DND-41 (cell line): ENCODE measurements around the gene ANKS1B.

Experiments
- ATAC-seq: fragments of 200-7000 bp; cut with Tn5 transposase; 3 replicates; pipeline ENCODE4 v1.9.1; 2021; ENCODE audit warnings: low read depth; ENCODE audit not compliant: insufficient read depth
- DNase-seq: peaks from one replicate; pipeline ENCODE4 v3.0.0-alpha.2; 2020
- H2AFZ ChIP-seq: 2 replicates; pipeline ENCODE4 v1.6.0; 2012; ENCODE audit warnings: low read depth, low read length
- H3K27ac ChIP-seq: 2 replicates; pipeline ENCODE4 v1.5.1; 2012; ENCODE audit warnings: low read length, inconsistent platforms
- H3K27me3 ChIP-seq: fragments of 200-600 bp; sonication (generic); 2 replicates; pipeline ENCODE4 v1.6.0; 2012; ENCODE audit warnings: low read length, mild to moderate bottlenecking, inconsistent platforms; ENCODE audit not compliant: insufficient read depth, poor library complexity
- H3K36me3 ChIP-seq: 2 replicates; pipeline ENCODE4 v1.5.1; 2012; ENCODE audit warnings: low read length, inconsistent platforms; ENCODE audit not compliant: insufficient read depth
- H3K4me1 ChIP-seq: 2 replicates; pipeline ENCODE4 v1.5.1; 2012; ENCODE audit warnings: mild to moderate bottlenecking, low read length; ENCODE audit not compliant: insufficient read depth
- H3K4me2 ChIP-seq: 2 replicates; pipeline ENCODE4 v1.6.0; 2012; ENCODE audit warnings: mild to moderate bottlenecking, moderate library complexity, low read length, inconsistent platforms; ENCODE audit not compliant: insufficient read depth
- H3K4me3 ChIP-seq, 2 experiments: fragments of 200-600 bp in 1 of 2; shearing (Covaris generic) in 1 of 2; 2 replicates each; pipeline ENCODE4 v1.5.1; 2012 to 2016; ENCODE audit warnings: inconsistent platforms in 2 of 2, low read length in 2 of 2, mild to moderate bottlenecking in 2 of 2, low read depth in 1 of 2, moderate library complexity in 1 of 2
- H3K79me2 ChIP-seq: 2 replicates; pipeline ENCODE4 v1.6.0; 2012; ENCODE audit warnings: low read length, inconsistent platforms; ENCODE audit not compliant: insufficient read depth
- H3K9ac ChIP-seq: 2 replicates; pipeline ENCODE4 v1.6.0; 2012; ENCODE audit warnings: low read depth, mild to moderate bottlenecking, inconsistent platforms, low read length, moderate library complexity
- H3K9me3 ChIP-seq: 2 replicates; pipeline ENCODE4 v1.5.1; 2012; ENCODE audit warnings: low read length, moderate library complexity, mild to moderate bottlenecking, inconsistent platforms; ENCODE audit not compliant: insufficient read depth, severe bottlenecking
- H4K20me1 ChIP-seq: 2 replicates; pipeline ENCODE4 v1.6.0; 2012; ENCODE audit warnings: low read length; ENCODE audit not compliant: insufficient read depth
- CTCF ChIP-seq: IDR thresholded peaks from 2 replicates; pipeline ENCODE4 v1.5.1; 2012; ENCODE audit warnings: borderline replicate concordance, low read length, moderate library complexity, mild to moderate bottlenecking; ENCODE audit not compliant: poor library complexity, severe bottlenecking; ENCODE audit errors: extremely low read depth
- EZH2 ChIP-seq: IDR thresholded peaks from 3 replicates; pipeline ENCODE4 v1.6.1; 2012; ENCODE audit warnings: borderline replicate concordance, low read depth, mild to moderate bottlenecking, moderate library complexity, low read length, inconsistent platforms; ENCODE audit not compliant: severe bottlenecking

Gene ANKS1B

GRCh38 chr12:99686142-99686541 lies 298.6 kb downstream of the ANKS1B start:
- Histone ChIP-seq H3K9me3 (no peaks in the 10 kb centered on the region), H3K9ac (no peak overlapping the region), H3K27ac (no peak overlapping the region), H2AFZ (no peak overlapping the region), H3K4me2 (no peak overlapping the region), H3K4me3 (no peak overlapping the region), H3K27me3 (no peaks in the 10 kb centered on the region), H3K36me3 (no peaks in the 10 kb centered on the region), H3K79me2 (no peaks in the 10 kb centered on the region), H4K20me1 (no peaks in the 10 kb centered on the region), H3K4me1 (no peaks in the 10 kb centered on the region)
- DNase-seq = no peak
- ATAC-seq = no peak
- TF ChIP-seq EZH2 = no peak

- ATAC-seq (no peak), DNase-seq (no peak)
- H3K9me3 ChIP-seq = no peaks in the 10 kb centered on the region
- H3K9ac ChIP-seq = no peak overlapping the region
- no peaks in the 10 kb centered on the region for H3K27me3 ChIP-seq
- no peak overlapping the region for H3K4me3 ChIP-seq
- H3K4me1 ChIP-seq = no peaks in the 10 kb centered on the region
- no peaks in the 10 kb centered on the region for H4K20me1 ChIP-seq
- no peak overlapping the region for H3K27ac ChIP-seq
- H3K79me2 ChIP-seq = no peaks in the 10 kb centered on the region
- no peak overlapping the region for H2AFZ ChIP-seq
- no peaks in the 10 kb centered on the region for H3K36me3 ChIP-seq
- TF ChIP-seq CTCF (no peak), EZH2 (no peak)
- H3K4me2 ChIP-seq = no peak overlapping the region
Measured at GRCh38 chr12:99680276-99680675, 304.5 kb downstream of the ANKS1B start.

GRCh38 chr12:99670635-99671034 lies 314.1 kb downstream of the ANKS1B start:
- no peak overlapping the region for H2AFZ ChIP-seq
- TF ChIP-seq EZH2 = no peak
- TF ChIP-seq CTCF = no peak
- H3K27ac ChIP-seq = no peak overlapping the region
- no peaks in the 10 kb centered on the region for H3K79me2 ChIP-seq
- no peaks in the 10 kb centered on the region for H3K9me3 ChIP-seq
- H3K4me2 ChIP-seq = no peak overlapping the region
- H3K4me1 ChIP-seq = no peaks in the 10 kb centered on the region
- H3K27me3 ChIP-seq = no peaks in the 10 kb centered on the region
- no peaks in the 10 kb centered on the region for H3K36me3 ChIP-seq
- no peak overlapping the region for H3K4me3 ChIP-seq
- DNase-seq = no peak
- ATAC-seq = no peak
- H3K9ac ChIP-seq = no peak overlapping the region
- H4K20me1 ChIP-seq = no peaks in the 10 kb centered on the region

GRCh38 chr12:99658671-99659349 lies 325.9 kb downstream of the ANKS1B start:
- Histone ChIP-seq H3K27me3 (no peaks in the 10 kb centered on the region), H3K36me3 (no peaks in the 10 kb centered on the region), H3K4me1 (no peaks in the 10 kb centered on the region), H4K20me1 (no peaks in the 10 kb centered on the region), H3K4me2 (no peak overlapping the region), H2AFZ (no peak overlapping the region), H3K79me2 (no peaks in the 10 kb centered on the region), H3K9me3 (no peaks in the 10 kb centered on the region), H3K27ac (no peak overlapping the region), H3K4me3 (no peak overlapping the region), H3K9ac (no peak overlapping the region)
- ATAC-seq (no peak), DNase-seq (no peak)
- no peak for TF ChIP-seq EZH2
- peak; percentile 27 for TF ChIP-seq CTCF
